Progenitor cell of endocrine pancreas (in vitro differentiated cells): ENCODE measurements around the gene COA5. TPM values are rescaled to one million over a fixed set of nuclear protein-coding genes. Genes with fewer than 3 reads are reported as not detected.

Source experiments
- DNase-seq: peaks from one replicate; pipeline ENCODE4 v3.0.0; 2021; ENCODE audit warnings: low spot score; ENCODE audit not compliant: unreplicated experiment
- H3K27ac Mint-ChIP-seq: 2 replicates; pipeline ENCODE4 v1.8.0; 2021; ENCODE audit warnings: mild to moderate bottlenecking, moderate library complexity, mixed read lengths
- H3K27me3 Mint-ChIP-seq: 2 replicates; pipeline ENCODE4 v1.8.0; 2021; ENCODE audit warnings: mixed read lengths
- H3K36me3 Mint-ChIP-seq: 2 replicates; pipeline ENCODE4 v1.8.0; 2022; ENCODE audit warnings: mixed read lengths; ENCODE audit not compliant: insufficient read depth
- H3K4me1 Mint-ChIP-seq: 2 replicates; pipeline ENCODE4 v1.8.0; 2021; ENCODE audit warnings: low read depth, mixed read lengths
- H3K4me3 Mint-ChIP-seq: 2 replicates; pipeline ENCODE4 v1.8.0; 2021; ENCODE audit warnings: low read depth, mild to moderate bottlenecking, moderate library complexity, mixed read lengths
- H3K9me3 Mint-ChIP-seq: 2 replicates; pipeline ENCODE4 v1.8.0; 2021; ENCODE audit warnings: low read depth, mixed read lengths
- CTCF ChIP-seq: fragments of 200-600 bp; sonication (generic); IDR thresholded peaks from one replicate; pipeline ENCODE4 v1.5.0; 2021; ENCODE audit warnings: antibody characterized with exemption, mild to moderate bottlenecking; ENCODE audit not compliant: unreplicated experiment
- total RNA-seq: library from RNA; stranded (reverse); gene quantifications from 2 replicates; pipeline ENCODE4 v1.2.1, GENCODE V29; 2021

The COA5 gene
- total RNA-seq, 1 donor from 2014 or later: 45.2 TPM

- H3K9me3 Mint-ChIP-seq: no peaks in the 10 kb centered on the region
- H3K4me1 Mint-ChIP-seq: no peaks in the 10 kb centered on the region
- no peaks in the 10 kb centered on the region for H3K27me3 Mint-ChIP-seq
- DNase-seq: no peak
- TF ChIP-seq CTCF: no peak
- no peak overlapping the region for H3K4me3 Mint-ChIP-seq
- no peak overlapping the region for H3K27ac Mint-ChIP-seq
- H3K36me3 Mint-ChIP-seq: peaks cover 14% of the 10 kb centered on the region
These were observed 40.0 kb downstream of the COA5 start for GRCh38 chr2:98568161-98568956.

- Mint-ChIP-seq H3K36me3 (peaks cover 14% of the 10 kb centered on the region), H3K27ac (peak overlapping the region; percentile 46), H3K9me3 (no peaks in the 10 kb centered on the region), H3K4me3 (no peak overlapping the region), H3K27me3 (no peaks in the 10 kb centered on the region), H3K4me1 (no peaks in the 10 kb centered on the region)
- no peak for TF ChIP-seq CTCF
- DNase-seq: no peak
These were observed 42.4 kb downstream of the COA5 start for GRCh38 chr2:98565941-98566340.

GRCh38 chr2:98565286-98565860, 42.9 kb downstream of the COA5 start:
- TF ChIP-seq CTCF: no peak
- DNase-seq: no peak
- Mint-ChIP-seq H3K4me3 (no peak overlapping the region), H3K9me3 (no peaks in the 10 kb centered on the region), H3K27ac (no peak overlapping the region), H3K4me1 (no peaks in the 10 kb centered on the region), H3K36me3 (peaks cover 14% of the 10 kb centered on the region), H3K27me3 (no peaks in the 10 kb centered on the region)

GRCh38 chr2:98564541-98565132, 43.7 kb downstream of the COA5 start:
- no peak overlapping the region for H3K27ac Mint-ChIP-seq
- H3K4me1 Mint-ChIP-seq: no peaks in the 10 kb centered on the region
- no peaks in the 10 kb centered on the region for H3K27me3 Mint-ChIP-seq
- no peak for DNase-seq
- H3K36me3 Mint-ChIP-seq: peaks cover 10% of the 10 kb centered on the region
- no peak overlapping the region for H3K4me3 Mint-ChIP-seq
- H3K9me3 Mint-ChIP-seq: no peaks in the 10 kb centered on the region
- TF ChIP-seq CTCF: no peak

- Mint-ChIP-seq H3K4me1 (no peaks in the 10 kb centered on the region), H3K9me3 (no peaks in the 10 kb centered on the region), H3K4me3 (no peak overlapping the region), H3K36me3 (peaks cover 9% of the 10 kb centered on the region), H3K27me3 (no peaks in the 10 kb centered on the region), H3K27ac (no peak overlapping the region)
- DNase-seq: no peak
- no peak for TF ChIP-seq CTCF
These were observed 44.9 kb downstream of the COA5 start for GRCh38 chr2:98563394-98563793.
